Hindlimb muscle (tissue), 1 donor: ENCODE results near the gene SLC22A14. TPM values are rescaled to one million over a fixed set of nuclear protein-coding genes. Genes with fewer than 3 reads are reported as not detected.
"Not testable (repeated sequence)": the region's sequence is repeated elsewhere in the genome, so short reads cannot be mapped to it uniquely, and the experiment has no call there.

Experiments used
- DNase-seq: peaks from one replicate; pipeline ENCODE4 v3.0.0-alpha.2; 2013
- polyA plus RNA-seq: library from polyadenylated mRNA; unstranded; fragments of 120-200 nt; gene quantifications from one replicate; pipeline ENCODE4 v1.2.1, GENCODE V29; 2013; ENCODE audit not compliant: insufficient read length

The SLC22A14 gene
- polyA plus RNA-seq, 1 donor: 0.23 TPM

GRCh38 chr3:38271553-38271952 lies 10.5 kb upstream of the SLC22A14 start:
- no peak for DNase-seq

- no peak for DNase-seq
These were observed 7.0 kb upstream of the SLC22A14 start for GRCh38 chr3:38274864-38275649.

GRCh38 chr3:38275658-38276057 lies 6.4 kb upstream of the SLC22A14 start:
- no peak for DNase-seq

GRCh38 chr3:38276081-38276916 lies 5.8 kb upstream of the SLC22A14 start:
- DNase-seq: no peak

GRCh38 chr3:38276917-38277630 lies 5.0 kb upstream of the SLC22A14 start:
- no peak for DNase-seq

- no peak for DNase-seq
These were observed 3.3 kb upstream of the SLC22A14 start for GRCh38 chr3:38278841-38279240.

GRCh38 chr3:38283810-38284755 lies 2.0 kb downstream of the SLC22A14 start:
- no peak for DNase-seq

GRCh38 chr3:38284756-38285150 lies 2.7 kb downstream of the SLC22A14 start:
- DNase-seq: no peak

- not testable (repeated sequence) for DNase-seq
These were observed 7.5 kb downstream of the SLC22A14 start for GRCh38 chr3:38289286-38290217.

GRCh38 chr3:38297053-38297452 lies 15.0 kb downstream of the SLC22A14 start:
- DNase-seq: not testable (repeated sequence)

GRCh38 chr3:38297537-38297936 lies 15.4 kb downstream of the SLC22A14 start:
- no peak for DNase-seq

GRCh38 chr3:38297947-38298711 lies 16.0 kb downstream of the SLC22A14 start:
- no peak for DNase-seq

GRCh38 chr3:38306941-38307340 lies 24.8 kb downstream of the SLC22A14 start:
- DNase-seq: no peak

GRCh38 chr3:38307599-38307998 lies 25.5 kb downstream of the SLC22A14 start:
- no peak for DNase-seq

- no peak for DNase-seq
These were observed 26.4 kb downstream of the SLC22A14 start for GRCh38 chr3:38308456-38308855.

GRCh38 chr3:38311476-38311875 lies 29.4 kb downstream of the SLC22A14 start:
- no peak for DNase-seq

GRCh38 chr3:38311941-38312340 lies 29.8 kb downstream of the SLC22A14 start:
- DNase-seq: no peak

- DNase-seq: no peak
These were observed 30.3 kb downstream of the SLC22A14 start for GRCh38 chr3:38312356-38312755.

GRCh38 chr3:38313263-38313662 lies 31.2 kb downstream of the SLC22A14 start:
- DNase-seq: no peak

- DNase-seq: no peak
These were observed 31.6 kb downstream of the SLC22A14 start for GRCh38 chr3:38313695-38314094.
